Liver (tissue), 3 donors: Measurements from ENCODE around the gene FLNB.

ENCODE experiments used
- CTCF ChIP-seq: fragments of 150-350 bp; IDR thresholded peaks from 2 replicates; pipeline ENCODE4 v1.5.1; 2017; ENCODE audit warnings: improper control_type of control experiment, low read depth, low read length; ENCODE audit not compliant: missing input control
- FOXA2 ChIP-seq: IDR thresholded peaks from 2 replicates; pipeline ENCODE4 v1.6.1; 2016; ENCODE audit warnings: antibody characterized with exemption
- JUND ChIP-seq, 2 donors: IDR thresholded peaks; 2 replicates each; pipeline ENCODE4 v1.6.1; 2016; ENCODE audit warnings: antibody characterized with exemption in 2 of 2
- NR2F2 ChIP-seq: IDR thresholded peaks from 2 replicates; pipeline ENCODE4 v1.6.1; 2016; ENCODE audit warnings: antibody characterized with exemption
- RAD21 ChIP-seq, 2 donors: IDR thresholded peaks; 2 replicates each; pipeline ENCODE4 v1.6.1; 2016; ENCODE audit warnings: antibody characterized with exemption in 2 of 2, mild to moderate bottlenecking in 2 of 2
- REST ChIP-seq: IDR thresholded peaks from 2 replicates; pipeline ENCODE4 v1.6.1; 2016; ENCODE audit warnings: antibody characterized with exemption, mild to moderate bottlenecking
- RXRA ChIP-seq, 2 donors: IDR thresholded peaks; 2 replicates each; pipeline ENCODE4 v1.6.1; 2017 to 2018; ENCODE audit warnings: antibody characterized with exemption in 2 of 2, mild to moderate bottlenecking in 1 of 2
- SP1 ChIP-seq: IDR thresholded peaks from 2 replicates; pipeline ENCODE4 v1.6.1; 2018; ENCODE audit warnings: antibody characterized with exemption, mild to moderate bottlenecking
- TAF1 ChIP-seq: conservative IDR thresholded peaks from 2 replicates; pipeline ENCODE4 v1.6.1; 2016; ENCODE audit warnings: antibody characterized with exemption, mild to moderate bottlenecking
- YY1 ChIP-seq: IDR thresholded peaks from 2 replicates; pipeline ENCODE4 v1.6.1; 2016; ENCODE audit warnings: antibody characterized with exemption, mild to moderate bottlenecking
- ZBTB33 ChIP-seq: IDR thresholded peaks from 2 replicates; pipeline ENCODE4 v1.6.1; 2016; ENCODE audit warnings: antibody characterized with exemption
- TF ChIP-seq, protein P1 (sequence below): IDR thresholded peaks from 2 replicates; pipeline ENCODE4 v1.6.1; 2016; ENCODE audit warnings: antibody characterized with exemption
- donor health status: healthy.
- donor health status: healthy.

- TF ChIP-seq FOXA2 (no peak), CTCF (peak; percentile 41), TAF1 (no peak), YY1 (no peak), RXRA (IDR thresholded peaks at IDR 0.05) (no peak), ZBTB33 (no peak), JUND (IDR thresholded peaks at IDR 0.05) (no peak), REST (no peak), SP1 (no peak), NR2F2 (no peak), RAD21 (IDR thresholded peaks at IDR 0.05) (peak; percentile 21 to 71)
- TF ChIP-seq, protein P1, sequence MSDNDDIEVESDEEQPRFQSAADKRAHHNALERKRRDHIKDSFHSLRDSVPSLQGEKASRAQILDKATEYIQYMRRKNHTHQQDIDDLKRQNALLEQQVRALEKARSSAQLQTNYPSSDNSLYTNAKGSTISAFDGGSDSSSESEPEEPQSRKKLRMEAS = no peak
Measured at GRCh38 chr3:58135712-58136543, 127.7 kb downstream of the FLNB start.
